ENCODE results near the gene GABRD. TPM values are rescaled to one million over a fixed set of nuclear protein-coding genes. Genes with fewer than 3 reads are reported as not detected.

The GABRD gene
- total and polyA plus RNA-seq, 2 donors (not counting 3 experiments of a cell fraction or from before 2014, with no cell fraction given): not detected

DNA sequence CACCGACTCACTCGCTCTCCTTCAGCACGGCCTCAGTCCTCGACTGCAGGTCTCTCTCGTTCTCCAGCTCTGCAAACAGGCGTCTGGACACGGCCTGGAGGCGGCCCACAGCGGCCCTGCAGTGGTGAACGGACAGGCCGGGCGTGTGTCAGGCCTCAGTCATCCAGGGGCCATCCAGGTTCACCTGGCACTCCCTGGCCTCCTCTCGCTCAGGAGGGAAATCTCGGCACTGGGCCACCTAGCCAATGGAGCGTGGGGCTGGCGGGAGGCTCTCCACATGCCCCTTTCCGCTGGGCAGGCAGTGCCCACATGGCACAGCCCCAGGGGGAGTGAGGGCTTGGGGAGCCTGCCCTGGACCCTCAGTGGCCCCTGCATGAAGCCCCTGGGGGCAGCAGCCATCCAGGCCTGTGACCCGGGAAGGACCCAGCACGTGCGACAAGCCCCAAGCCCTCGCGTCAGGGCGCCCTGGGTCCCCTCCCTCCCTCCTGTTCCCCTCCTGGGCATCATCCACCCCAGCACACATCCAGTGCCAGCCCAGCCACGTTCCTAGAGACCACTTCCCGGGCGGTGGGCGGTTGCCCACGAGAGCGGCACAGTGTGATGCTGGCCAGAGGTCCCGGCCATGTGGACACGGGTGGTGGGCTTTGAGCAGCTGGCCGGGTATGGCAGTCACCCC lies 33.6 kb upstream of the GABRD start:
- ChIA-PET CTCF (interaction anchor here (1.6 kb wide), 1 partner anchor 25 kb away, joined by 6 read pairs; no protein-coding TSS in a partner anchor), POLR2A (no interaction called here)
- H3K9me3 ChIP-seq (replicated peaks; ENCODE audit: control insufficient read depth, insufficient read depth, low read length): no peaks in the 10 kb centered on the region
- no peaks in the 10 kb centered on the region for H3K4me1 ChIP-seq (ENCODE audit: control insufficient read depth, extremely low read depth, insufficient read depth, low read length)
- H3K4me2 ChIP-seq (ENCODE audit: insufficient read depth, low read length): no peak overlapping the region
- H3K9ac ChIP-seq (replicated peaks; ENCODE audit: extremely low read depth, insufficient read depth, low read length): no peak overlapping the region
- TF ChIP-seq, protein P1, sequence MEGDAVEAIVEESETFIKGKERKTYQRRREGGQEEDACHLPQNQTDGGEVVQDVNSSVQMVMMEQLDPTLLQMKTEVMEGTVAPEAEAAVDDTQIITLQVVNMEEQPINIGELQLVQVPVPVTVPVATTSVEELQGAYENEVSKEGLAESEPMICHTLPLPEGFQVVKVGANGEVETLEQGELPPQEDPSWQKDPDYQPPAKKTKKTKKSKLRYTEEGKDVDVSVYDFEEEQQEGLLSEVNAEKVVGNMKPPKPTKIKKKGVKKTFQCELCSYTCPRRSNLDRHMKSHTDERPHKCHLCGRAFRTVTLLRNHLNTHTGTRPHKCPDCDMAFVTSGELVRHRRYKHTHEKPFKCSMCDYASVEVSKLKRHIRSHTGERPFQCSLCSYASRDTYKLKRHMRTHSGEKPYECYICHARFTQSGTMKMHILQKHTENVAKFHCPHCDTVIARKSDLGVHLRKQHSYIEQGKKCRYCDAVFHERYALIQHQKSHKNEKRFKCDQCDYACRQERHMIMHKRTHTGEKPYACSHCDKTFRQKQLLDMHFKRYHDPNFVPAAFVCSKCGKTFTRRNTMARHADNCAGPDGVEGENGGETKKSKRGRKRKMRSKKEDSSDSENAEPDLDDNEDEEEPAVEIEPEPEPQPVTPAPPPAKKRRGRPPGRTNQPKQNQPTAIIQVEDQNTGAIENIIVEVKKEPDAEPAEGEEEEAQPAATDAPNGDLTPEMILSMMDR (IDR thresholded peaks at IDR 0.05; ENCODE audit: extremely low read depth in 1 of 2, insufficient read depth in 1 of 2, low read depth in 1 of 2, low read length in 2 of 2): no peak
- no peak for TF ChIP-seq POLR2A (IDR thresholded peaks at IDR 0.05; ENCODE audit: low read depth, low read length)
- TF ChIP-seq POLR2AphosphoS5 (IDR thresholded peaks at IDR 0.05; ENCODE audit: insufficient read depth, low read depth, low read length): no peak
- no peak for TF ChIP-seq GATA2 (IDR thresholded peaks at IDR 0.05; ENCODE audit: insufficient read depth, insufficient read length, low read depth, low read length)
- TF ChIP-seq, protein P2, sequence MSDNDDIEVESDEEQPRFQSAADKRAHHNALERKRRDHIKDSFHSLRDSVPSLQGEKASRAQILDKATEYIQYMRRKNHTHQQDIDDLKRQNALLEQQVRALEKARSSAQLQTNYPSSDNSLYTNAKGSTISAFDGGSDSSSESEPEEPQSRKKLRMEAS (IDR thresholded peaks at IDR 0.05; ENCODE audit: insufficient read depth, insufficient read length): no peak
- TF ChIP-seq EZH2 (IDR thresholded peaks at IDR 0.05; ENCODE audit: borderline replicate concordance, low read depth, low read length, severe bottlenecking): no peak
- TF ChIP-seq FOS (IDR thresholded peaks at IDR 0.05; ENCODE audit: borderline replicate concordance, insufficient read depth, low read length): no peak
- TF ChIP-seq MYC (IDR thresholded peaks at IDR 0.05; ENCODE audit: low read depth, low read length): no peak
- no peak for TF ChIP-seq JUN (IDR thresholded peaks at IDR 0.05; ENCODE audit: borderline replicate concordance, insufficient read depth, insufficient read length, low read depth)
- no peaks in the 10 kb centered on the region for H4K20me1 ChIP-seq (replicated peaks; ENCODE audit: control insufficient read depth, extremely low read depth, insufficient read depth, low read length)
- no peak overlapping the region for H2AFZ ChIP-seq (ENCODE audit: low read depth, low read length)
- H3K27me3 ChIP-seq (ENCODE audit: control insufficient read depth in 2 of 2, insufficient read depth in 2 of 2, low read length in 2 of 2): no peaks in the 10 kb centered on the region
- dilution Hi-C loops (cut with MboI; ENCODE audit: extremely low pct_ligation_motif_present, low sequenced_read_pairs): no loop called here
- DNase-seq (ENCODE audit: low read depth, low spot score) (no peak), FAIRE-seq (no peak)
- H3K4me3 ChIP-seq (replicated peaks in 1 of 3; ENCODE audit: insufficient read depth in 1 of 3, low read depth in 1 of 3, low read length in 3 of 3): no peak overlapping the region
- no TSS peak for BruUV-seq (replicated peaks)
- no peaks in the 10 kb centered on the region for H3K79me2 ChIP-seq (ENCODE audit: control insufficient read depth, insufficient read depth, low read length)
- H3K9me1 ChIP-seq (replicated peaks; ENCODE audit: control insufficient read depth, extremely low read depth, insufficient read depth, low read length): no peaks in the 10 kb centered on the region
- no peaks in the 10 kb centered on the region for H3K36me3 ChIP-seq (ENCODE audit: control insufficient read depth in 2 of 2, extremely low read depth in 1 of 2, insufficient read depth in 2 of 2, low read length in 2 of 2)
- no peak overlapping the region for H3K27ac ChIP-seq (ENCODE audit: insufficient read depth, low read depth, low read length)
- intact Hi-C loops (cut with micrococcal nuclease): no loop called here

All from endothelial cell of umbilical vein (primary cell).